ENCODE results near the gene XRCC1. TPM values are rescaled to one million over a fixed set of nuclear protein-coding genes. Genes with fewer than 3 reads are reported as not detected.

Gene XRCC1
- total and polyA plus RNA-seq, 2 experiments from 2014 or later: 35.3 to 49.5 TPM

GRCh38 chr19:43532571-43532961, 42.8 kb downstream of the XRCC1 start (continued):
- TF ChIP-seq ETS1 (IDR thresholded peaks at IDR 0.05): no peak
- no peak for TF ChIP-seq ZNF331 (CRISPR knock-in tag; IDR thresholded peaks at IDR 0.05; ENCODE audit: low read depth)
- no peak for TF ChIP-seq EZH2 (IDR thresholded peaks at IDR 0.05; ENCODE audit: low read depth, unreplicated experiment)

GRCh38 chr19:43527860-43528622, 47.3 kb downstream of the XRCC1 start:
- Histone ChIP-seq H3K36me3 (ENCODE audit: insufficient read depth) (no peaks in the 10 kb centered on the region), H2AFZ (no peak overlapping the region), H3K27me3 (ENCODE audit: insufficient read depth) (peaks cover 37% of the 10 kb centered on the region), H3K4me2 (no peak overlapping the region), H3F3A (replicated peaks; ENCODE audit: low read depth) (peaks cover 8% of the 10 kb centered on the region; the same call in 1 of the 2 replicates), H3K4me1 (ENCODE audit: insufficient read depth) (peaks cover 8% of the 10 kb centered on the region; the same call in 1 of the 2 replicates), H3K4me3 (no peak overlapping the region), H3K79me2 (replicated peaks; ENCODE audit: insufficient read depth) (no peaks in the 10 kb centered on the region), H3K27ac (ENCODE audit: low read depth) (no peak overlapping the region), H3K9me2 (ENCODE audit: insufficient read depth) (no peaks in the 10 kb centered on the region), H4K20me1 (replicated peaks; ENCODE audit: insufficient read depth) (no peaks in the 10 kb centered on the region)
- ATAC-seq: no peak
- Mint-ChIP-seq H3K9me3 (no peaks in the 10 kb centered on the region), H3K4me1 (peaks cover 11% of the 10 kb centered on the region), H3K27ac (no peak overlapping the region), H3K27me3 (ENCODE audit: insufficient read depth, low read depth, poor library complexity) (peaks cover 24% of the 10 kb centered on the region), H3K36me3 (ENCODE audit: low read depth) (no peaks in the 10 kb centered on the region), H3K4me3 (no peak overlapping the region)
- no peak for DNase-seq (ENCODE audit: low spot score)
- TF ChIP-seq STAT1 (IDR thresholded peaks at IDR 0.05; ENCODE audit: unreplicated experiment) (no peak), EZH2phosphoT487 (IDR thresholded peaks at IDR 0.05; ENCODE audit: unreplicated experiment) (no peak), CTCF (conservative IDR thresholded peaks at IDR 0.05; ENCODE audit: low read depth in 2 of 2) (no peak), ETS1 (IDR thresholded peaks at IDR 0.05) (no peak), POLR2AphosphoS5 (IDR thresholded peaks at IDR 0.05; ENCODE audit: low read depth) (no peak), ZNF462 (CRISPR knock-in tag; IDR thresholded peaks at IDR 0.05) (no peak), REST (IDR thresholded peaks at IDR 0.05; ENCODE audit: unreplicated experiment) (no peak), ZNF331 (CRISPR knock-in tag; IDR thresholded peaks at IDR 0.05; ENCODE audit: low read depth) (no peak)
